Measurements from ENCODE around the gene DPH7.

The DPH7 gene

DNA sequence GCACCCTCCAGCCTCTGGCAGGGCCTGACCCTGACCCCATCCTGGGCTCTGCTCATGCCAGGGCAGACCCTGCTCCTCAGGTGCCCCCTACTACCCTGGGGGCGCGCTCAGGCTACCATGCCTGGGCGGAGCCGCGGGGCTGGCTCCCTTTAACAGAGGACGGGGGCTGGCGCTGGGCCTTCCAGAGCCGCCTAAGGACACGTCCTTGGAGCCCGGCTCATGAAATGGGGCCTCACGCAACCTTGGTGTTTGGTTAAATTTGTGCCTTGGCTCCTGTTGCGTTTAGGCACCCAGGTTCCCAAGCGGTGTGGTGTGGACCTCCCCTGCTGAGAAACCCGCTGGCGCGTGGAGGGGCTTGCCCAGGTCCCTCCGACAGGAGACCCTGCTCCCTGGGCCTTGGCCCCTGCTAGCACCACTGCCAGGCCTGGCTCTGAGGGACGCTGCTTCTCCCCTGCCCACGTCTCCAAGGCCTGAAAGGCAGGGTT, 36.7 kb upstream of the DPH7 start:
- H3K27me3 ChIP-seq (replicated peaks; ENCODE audit: control insufficient read depth, insufficient read depth, low read length, poor library complexity, severe bottlenecking) = no peaks in the 10 kb centered on the region
- H3K9me3 ChIP-seq (ENCODE audit: control insufficient read depth, low read length) = no peaks in the 10 kb centered on the region
- no peak overlapping the region for H3K27ac ChIP-seq (ENCODE audit: insufficient read depth, low read length, poor library complexity, severe bottlenecking)
- no peak for DNase-seq
- H3K4me1 ChIP-seq (ENCODE audit: control insufficient read depth, insufficient read depth, low read length, poor library complexity, severe bottlenecking) = peaks cover 25% of the 10 kb centered on the region
- no peak overlapping the region for H3K4me3 ChIP-seq (ENCODE audit: insufficient read depth, low read depth, low read length, poor library complexity, severe bottlenecking)
- H3K36me3 ChIP-seq (ENCODE audit: control insufficient read depth, insufficient read depth, low read length) = peaks cover 24% of the 10 kb centered on the region

DNA sequence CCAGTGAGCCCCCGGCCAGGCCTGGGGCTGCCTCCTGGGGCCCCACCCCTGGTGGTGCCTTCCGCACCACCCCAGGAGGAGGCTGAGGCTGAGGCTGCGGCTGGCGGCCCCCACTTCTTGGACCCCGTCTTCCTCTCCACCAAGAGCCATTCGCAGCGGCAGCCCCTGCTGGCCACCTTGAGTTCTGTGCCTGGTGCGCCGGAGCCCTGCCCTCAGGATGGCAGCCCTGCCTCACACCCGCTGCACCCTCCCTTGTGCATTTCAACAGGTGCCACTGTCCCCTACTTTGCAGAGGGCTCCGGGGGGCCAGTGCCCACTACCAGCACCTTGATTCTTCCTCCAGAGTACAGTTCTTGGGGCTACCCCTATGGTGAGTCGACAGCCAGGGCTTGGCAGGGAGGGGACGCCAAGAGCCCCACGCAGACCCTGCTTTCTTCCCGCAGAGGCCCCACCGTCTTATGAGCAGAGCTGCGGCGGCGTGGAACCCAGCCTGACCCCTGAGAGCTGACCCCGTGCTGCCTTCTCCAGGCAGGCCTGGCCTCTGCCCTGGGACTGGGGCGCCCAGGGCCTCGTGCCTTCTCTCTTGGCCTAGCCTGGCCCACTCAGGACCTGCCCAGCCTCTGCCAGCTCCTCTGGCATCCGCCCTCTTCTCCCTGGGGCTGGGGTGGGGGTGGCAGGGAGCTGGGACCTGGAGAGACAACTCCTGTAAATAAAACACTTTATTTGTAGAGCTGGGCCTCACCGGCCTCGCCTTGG, 36.1 kb upstream of the DPH7 start:
- H3K4me1 ChIP-seq (ENCODE audit: control insufficient read depth, insufficient read depth, low read length, poor library complexity, severe bottlenecking) = peaks cover 21% of the 10 kb centered on the region
- no peaks in the 10 kb centered on the region for H3K27me3 ChIP-seq (replicated peaks; ENCODE audit: control insufficient read depth, insufficient read depth, low read length, poor library complexity, severe bottlenecking)
- H3K4me3 ChIP-seq (ENCODE audit: insufficient read depth, low read depth, low read length, poor library complexity, severe bottlenecking) = no peak overlapping the region
- H3K9me3 ChIP-seq (ENCODE audit: control insufficient read depth, low read length) = no peaks in the 10 kb centered on the region
- no peak for DNase-seq
- no peak overlapping the region for H3K27ac ChIP-seq (ENCODE audit: insufficient read depth, low read length, poor library complexity, severe bottlenecking)
- H3K36me3 ChIP-seq (ENCODE audit: control insufficient read depth, insufficient read depth, low read length) = peaks cover 24% of the 10 kb centered on the region

DNA sequence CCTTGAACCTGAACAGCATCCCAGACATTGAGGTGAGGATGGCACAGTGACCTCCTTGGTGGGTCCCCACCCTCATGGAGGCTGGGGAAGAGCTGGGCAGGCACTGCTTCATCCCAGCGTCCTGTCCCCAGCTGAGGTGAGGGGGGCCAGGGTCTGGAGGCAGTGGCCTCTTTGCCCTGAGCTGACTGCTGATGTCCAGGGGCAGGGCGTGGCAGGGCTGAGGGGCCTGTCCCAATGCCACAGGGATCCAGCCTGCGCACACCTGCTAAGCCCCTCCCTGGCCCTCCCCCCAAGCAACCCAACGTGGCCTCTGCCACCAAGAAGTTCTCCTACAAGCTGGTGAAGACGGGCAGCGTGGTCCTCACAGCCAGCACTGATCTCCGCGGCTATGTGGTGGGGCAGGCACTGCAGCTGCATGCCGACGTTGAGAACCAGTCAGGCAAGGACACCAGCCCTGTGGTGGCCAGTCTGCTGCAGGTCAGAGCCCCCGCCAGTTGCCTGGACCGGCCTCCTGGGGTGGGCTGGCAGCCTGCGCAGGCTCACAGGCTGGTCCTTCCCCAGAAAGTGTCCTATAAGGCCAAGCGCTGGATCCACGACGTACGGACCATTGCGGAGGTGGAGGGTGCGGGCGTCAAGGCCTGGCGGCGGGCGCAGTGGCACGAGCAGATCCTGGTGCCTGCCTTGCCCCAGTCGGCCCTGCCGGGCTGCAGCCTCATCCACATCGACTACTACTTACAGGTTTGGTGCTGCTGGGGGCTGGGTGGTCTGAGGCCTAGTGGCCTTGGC, 35.2 kb upstream of the DPH7 start:
- Histone ChIP-seq H3K27ac (ENCODE audit: insufficient read depth, low read length, poor library complexity, severe bottlenecking) (no peak overlapping the region), H3K4me1 (ENCODE audit: control insufficient read depth, insufficient read depth, low read length, poor library complexity, severe bottlenecking) (peaks cover 18% of the 10 kb centered on the region), H3K36me3 (ENCODE audit: control insufficient read depth, insufficient read depth, low read length) (peaks cover 24% of the 10 kb centered on the region)

GRCh38 chr9:137613259-137613658, 34.5 kb upstream of the DPH7 start:
- H3K27ac ChIP-seq (ENCODE audit: insufficient read depth, low read length, poor library complexity, severe bottlenecking) = no peak overlapping the region
- peaks cover 24% of the 10 kb centered on the region for H3K36me3 ChIP-seq (ENCODE audit: control insufficient read depth, insufficient read depth, low read length)
- no peak for DNase-seq
- H3K9me3 ChIP-seq (ENCODE audit: control insufficient read depth, low read length) = no peaks in the 10 kb centered on the region
- H3K4me1 ChIP-seq (ENCODE audit: control insufficient read depth, insufficient read depth, low read length, poor library complexity, severe bottlenecking) = peaks cover 18% of the 10 kb centered on the region
- H3K27me3 ChIP-seq (replicated peaks; ENCODE audit: control insufficient read depth, insufficient read depth, low read length, poor library complexity, severe bottlenecking) = no peaks in the 10 kb centered on the region
- H3K4me3 ChIP-seq (ENCODE audit: insufficient read depth, low read depth, low read length, poor library complexity, severe bottlenecking) = no peak overlapping the region

More for the DNA sequence above, 35.2 kb upstream of the DPH7 start:
- H3K4me3 ChIP-seq (ENCODE audit: insufficient read depth, low read depth, low read length, poor library complexity, severe bottlenecking) = no peak overlapping the region
- H3K9me3 ChIP-seq (ENCODE audit: control insufficient read depth, low read length) = no peaks in the 10 kb centered on the region
- H3K27me3 ChIP-seq (replicated peaks; ENCODE audit: control insufficient read depth, insufficient read depth, low read length, poor library complexity, severe bottlenecking) = no peaks in the 10 kb centered on the region
- DNase-seq = no peak

- Histone ChIP-seq H3K4me1 (ENCODE audit: control insufficient read depth, insufficient read depth, low read length, poor library complexity, severe bottlenecking) (peaks cover 15% of the 10 kb centered on the region), H3K9me3 (ENCODE audit: control insufficient read depth, low read length) (no peaks in the 10 kb centered on the region), H3K36me3 (ENCODE audit: control insufficient read depth, insufficient read depth, low read length) (peaks cover 24% of the 10 kb centered on the region), H3K27ac (ENCODE audit: insufficient read depth, low read length, poor library complexity, severe bottlenecking) (no peak overlapping the region), H3K4me3 (ENCODE audit: insufficient read depth, low read depth, low read length, poor library complexity, severe bottlenecking) (no peak overlapping the region), H3K27me3 (replicated peaks; ENCODE audit: control insufficient read depth, insufficient read depth, low read length, poor library complexity, severe bottlenecking) (no peaks in the 10 kb centered on the region)
- no peak for DNase-seq
Observed at GRCh38 chr9:137612741-137613142, 34.0 kb upstream of the DPH7 start.

DNA sequence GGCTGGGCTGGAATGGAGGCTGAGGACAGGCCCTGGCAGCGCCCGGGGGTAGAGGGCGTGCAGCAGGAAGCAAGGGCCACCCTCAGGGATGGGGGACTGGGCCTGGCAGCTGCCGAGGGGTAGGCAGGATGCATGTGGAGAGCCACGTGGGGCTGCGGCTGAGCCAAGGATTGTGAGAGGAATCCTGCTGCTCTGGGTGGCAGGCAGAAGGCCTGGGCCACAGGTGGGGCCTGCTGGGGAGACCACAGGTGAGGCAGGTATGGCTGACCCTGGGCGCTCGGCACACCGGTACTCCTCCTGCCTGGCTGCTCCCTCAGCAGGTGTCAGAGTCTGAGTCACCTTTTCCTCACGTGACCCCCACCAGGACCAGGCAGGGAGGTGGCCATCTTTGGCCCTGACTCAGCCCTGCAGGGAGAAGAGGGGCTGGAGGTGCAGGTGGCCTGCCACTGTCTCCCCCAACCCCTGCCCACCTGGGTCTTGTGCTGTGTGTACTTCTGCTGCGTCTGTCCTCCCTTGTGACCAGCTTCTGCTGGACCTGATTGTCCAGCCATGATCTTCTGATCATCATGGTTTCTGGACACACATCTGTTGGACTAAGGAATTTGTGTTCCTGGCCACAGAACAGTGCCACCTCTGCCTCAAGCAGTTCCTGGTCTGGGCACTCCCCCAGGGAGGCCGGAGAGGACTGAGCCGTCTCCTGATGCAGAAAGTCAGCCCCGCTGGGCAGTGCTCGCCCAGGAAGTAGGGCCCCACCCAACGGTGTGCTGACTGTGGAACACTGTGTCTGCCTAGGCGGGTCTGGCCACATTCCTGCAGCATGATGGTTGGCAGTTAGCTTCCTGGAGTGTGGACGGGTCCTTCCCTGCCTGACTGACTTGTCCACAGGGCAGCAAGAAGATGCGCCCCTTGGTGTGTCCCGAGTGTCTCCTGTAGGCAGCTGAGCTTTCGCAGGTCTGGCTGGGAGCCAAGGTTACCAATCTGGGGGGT, 33.2 kb upstream of the DPH7 start:
- Histone ChIP-seq H3K4me3 (ENCODE audit: insufficient read depth, low read depth, low read length, poor library complexity, severe bottlenecking) (no peak overlapping the region), H3K4me1 (ENCODE audit: control insufficient read depth, insufficient read depth, low read length, poor library complexity, severe bottlenecking) (peaks cover 20% of the 10 kb centered on the region), H3K27ac (ENCODE audit: insufficient read depth, low read length, poor library complexity, severe bottlenecking) (no peak overlapping the region), H3K36me3 (ENCODE audit: control insufficient read depth, insufficient read depth, low read length) (peaks cover 24% of the 10 kb centered on the region), H3K27me3 (replicated peaks; ENCODE audit: control insufficient read depth, insufficient read depth, low read length, poor library complexity, severe bottlenecking) (no peaks in the 10 kb centered on the region), H3K9me3 (ENCODE audit: control insufficient read depth, low read length) (no peaks in the 10 kb centered on the region)
- peak in 1 of 3 donors; percentile 15 for DNase-seq

GRCh38 chr9:137610944-137611343, 32.2 kb upstream of the DPH7 start:
- Histone ChIP-seq H3K4me1 (ENCODE audit: control insufficient read depth, insufficient read depth, low read length, poor library complexity, severe bottlenecking) (peaks cover 28% of the 10 kb centered on the region), H3K27me3 (replicated peaks; ENCODE audit: control insufficient read depth, insufficient read depth, low read length, poor library complexity, severe bottlenecking) (no peaks in the 10 kb centered on the region), H3K27ac (ENCODE audit: insufficient read depth, low read length, poor library complexity, severe bottlenecking) (no peak overlapping the region), H3K9me3 (ENCODE audit: control insufficient read depth, low read length) (no peaks in the 10 kb centered on the region), H3K36me3 (ENCODE audit: control insufficient read depth, insufficient read depth, low read length) (peaks cover 24% of the 10 kb centered on the region), H3K4me3 (ENCODE audit: insufficient read depth, low read depth, low read length, poor library complexity, severe bottlenecking) (no peak overlapping the region)
- no peak for DNase-seq

- no peak for DNase-seq
- Histone ChIP-seq H3K27me3 (replicated peaks; ENCODE audit: control insufficient read depth, insufficient read depth, low read length, poor library complexity, severe bottlenecking) (no peaks in the 10 kb centered on the region), H3K9me3 (ENCODE audit: control insufficient read depth, low read length) (no peaks in the 10 kb centered on the region), H3K4me1 (ENCODE audit: control insufficient read depth, insufficient read depth, low read length, poor library complexity, severe bottlenecking) (peaks cover 26% of the 10 kb centered on the region), H3K27ac (ENCODE audit: insufficient read depth, low read length, poor library complexity, severe bottlenecking) (no peak overlapping the region), H3K4me3 (ENCODE audit: insufficient read depth, low read depth, low read length, poor library complexity, severe bottlenecking) (no peak overlapping the region), H3K36me3 (ENCODE audit: control insufficient read depth, insufficient read depth, low read length) (no peaks in the 10 kb centered on the region)
Observed at GRCh38 chr9:137607141-137607857, 28.6 kb upstream of the DPH7 start.

GRCh38 chr9:137606734-137607138, 28.0 kb upstream of the DPH7 start:
- no peaks in the 10 kb centered on the region for H3K27me3 ChIP-seq (replicated peaks; ENCODE audit: control insufficient read depth, insufficient read depth, low read length, poor library complexity, severe bottlenecking)
- no peak for DNase-seq
- H3K4me3 ChIP-seq (ENCODE audit: insufficient read depth, low read depth, low read length, poor library complexity, severe bottlenecking) = peak overlapping the region; percentile 60
- peak overlapping the region; percentile 67 for H3K27ac ChIP-seq (ENCODE audit: insufficient read depth, low read length, poor library complexity, severe bottlenecking)
- H3K36me3 ChIP-seq (ENCODE audit: control insufficient read depth, insufficient read depth, low read length) = no peaks in the 10 kb centered on the region
- no peaks in the 10 kb centered on the region for H3K9me3 ChIP-seq (ENCODE audit: control insufficient read depth, low read length)
- peaks cover 20% of the 10 kb centered on the region for H3K4me1 ChIP-seq (ENCODE audit: control insufficient read depth, insufficient read depth, low read length, poor library complexity, severe bottlenecking)
